ENCODE results near the gene SPACA7.
A peak's percentile ranks its signal among the peaks of the same experiment; 100 is the strongest.
"Not testable (repeated sequence)": the region's sequence is repeated elsewhere in the genome, so short reads cannot be mapped to it uniquely, and the experiment has no call there.

The SPACA7 gene

DNA sequence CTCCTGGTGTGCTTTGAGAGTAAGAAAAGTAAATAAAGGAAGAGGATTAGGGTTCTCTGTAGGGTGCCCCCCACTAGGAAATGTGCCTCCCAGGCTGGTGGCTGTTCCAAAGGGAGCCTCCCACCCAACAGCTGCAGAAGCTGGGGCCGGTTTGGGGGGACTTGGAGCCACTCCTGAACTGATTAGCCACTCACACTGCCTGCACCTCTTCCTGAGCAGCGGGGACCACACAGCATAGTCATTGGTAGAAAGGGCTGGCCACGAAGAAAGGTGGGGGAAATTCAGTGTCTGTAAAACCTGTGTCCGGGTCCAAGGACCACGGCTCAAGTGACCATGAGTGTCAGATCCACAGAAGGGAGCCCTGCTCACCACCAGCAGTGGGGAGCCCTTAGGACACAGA, 55.6 kb downstream of the SPACA7 start:
- DNase-seq = no peak

DNA sequence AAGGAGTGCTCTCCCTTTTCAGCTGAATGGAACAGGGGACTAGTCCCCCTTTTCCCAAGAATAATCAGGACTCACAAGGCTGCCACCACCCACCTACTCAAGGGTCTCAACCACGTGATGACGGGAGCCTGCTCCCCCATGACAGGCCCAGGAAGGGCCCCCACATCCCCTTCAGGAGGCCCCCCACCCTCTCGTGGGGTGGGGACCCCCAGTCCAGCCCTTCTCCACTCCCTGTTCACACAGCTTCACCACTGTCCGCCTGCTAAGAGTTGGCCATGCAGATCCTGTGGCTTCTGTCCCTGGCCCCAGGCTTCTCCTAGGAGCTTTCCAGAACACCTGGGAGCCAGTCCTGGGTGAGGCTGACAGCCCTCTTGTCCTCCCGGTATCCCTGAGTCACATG, 56.6 kb downstream of the SPACA7 start:
- DNase-seq = not testable (repeated sequence)

DNA sequence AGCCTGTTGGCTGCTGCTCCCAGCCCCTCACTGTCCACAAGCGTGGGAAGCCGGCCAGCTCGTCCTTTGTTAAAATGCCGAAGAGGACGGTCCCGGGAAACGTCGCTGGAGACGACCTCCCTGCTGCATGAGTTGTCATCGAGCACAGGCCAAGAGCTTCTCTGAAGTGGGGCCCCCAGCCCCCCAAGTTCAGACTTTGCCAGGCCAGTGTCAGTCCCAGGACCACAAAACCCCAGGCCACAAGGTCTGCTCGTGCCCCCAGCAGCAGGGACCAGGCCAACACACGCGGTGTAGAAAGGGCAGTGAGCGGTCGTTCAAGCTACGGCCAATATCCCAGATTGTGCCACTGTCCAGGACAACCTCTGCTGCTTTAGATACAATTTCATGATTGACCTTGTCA, 57.4 kb downstream of the SPACA7 start:
- DNase-seq = not testable (repeated sequence)

DNA sequence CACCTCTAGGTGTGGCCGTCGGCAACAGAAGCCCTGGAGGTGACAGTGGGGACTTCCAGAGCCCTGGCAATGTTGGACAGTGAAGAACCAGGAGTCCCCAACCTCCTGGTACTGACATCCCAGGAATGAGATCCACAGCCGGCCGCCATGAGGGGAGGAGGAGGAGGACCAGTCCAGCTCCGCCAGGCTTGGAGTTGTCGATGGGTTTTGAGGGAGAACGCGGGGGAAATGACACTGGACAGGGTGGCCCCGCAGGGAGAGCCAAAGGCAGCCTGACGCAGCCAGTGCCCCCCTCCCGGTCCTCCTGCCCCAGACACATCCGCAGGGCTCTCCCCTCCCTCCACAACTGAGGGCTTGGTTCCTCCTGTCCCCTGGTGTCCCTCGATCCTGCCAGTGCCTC, 57.9 kb downstream of the SPACA7 start:
- no peak for DNase-seq

DNA sequence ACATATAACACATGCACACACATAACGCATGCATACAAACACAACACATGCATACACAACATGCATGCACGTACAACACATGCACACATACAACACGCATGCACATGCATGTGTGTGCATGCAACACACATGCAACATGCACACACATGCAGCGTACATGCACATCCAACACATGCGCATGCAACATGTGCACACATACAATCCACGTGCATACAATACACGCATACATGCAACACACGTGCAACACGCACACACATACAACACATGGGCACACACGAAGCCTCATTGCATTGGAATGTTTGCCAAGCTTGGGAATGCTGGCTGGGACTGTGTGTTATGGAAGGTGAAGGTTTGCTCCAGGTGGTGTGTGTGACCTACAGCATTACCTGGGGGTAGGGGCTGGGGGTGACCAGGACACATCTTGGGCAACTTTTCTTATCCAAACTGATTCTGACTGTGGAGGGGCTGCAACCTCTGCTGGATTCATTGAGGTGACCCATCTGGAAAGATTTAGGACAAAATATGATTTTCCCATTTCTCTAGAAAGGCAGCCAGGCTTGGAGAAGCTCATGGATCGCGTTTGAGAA, 58.9 kb downstream of the SPACA7 start:
- no peak for DNase-seq

DNA sequence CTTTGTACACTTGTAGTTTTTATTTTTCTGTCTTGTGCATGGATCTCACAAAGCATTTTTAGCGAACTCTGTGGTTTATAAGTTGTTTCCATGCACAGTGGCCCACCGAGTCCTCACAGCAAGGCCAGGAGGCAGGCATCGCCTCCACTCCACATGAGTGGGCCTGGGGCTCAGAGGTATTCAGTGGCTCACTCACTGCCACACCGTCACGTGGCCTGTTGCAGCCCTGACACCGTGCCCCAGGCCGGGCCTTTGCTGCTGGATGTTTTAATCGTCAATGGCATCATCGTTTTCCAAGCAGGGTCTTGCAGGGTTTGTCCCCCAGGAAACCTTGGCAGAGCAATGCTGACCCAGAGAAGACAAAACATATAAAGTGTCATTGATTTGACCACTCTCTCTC, 59.8 kb downstream of the SPACA7 start:
- DNase-seq = no peak

DNA sequence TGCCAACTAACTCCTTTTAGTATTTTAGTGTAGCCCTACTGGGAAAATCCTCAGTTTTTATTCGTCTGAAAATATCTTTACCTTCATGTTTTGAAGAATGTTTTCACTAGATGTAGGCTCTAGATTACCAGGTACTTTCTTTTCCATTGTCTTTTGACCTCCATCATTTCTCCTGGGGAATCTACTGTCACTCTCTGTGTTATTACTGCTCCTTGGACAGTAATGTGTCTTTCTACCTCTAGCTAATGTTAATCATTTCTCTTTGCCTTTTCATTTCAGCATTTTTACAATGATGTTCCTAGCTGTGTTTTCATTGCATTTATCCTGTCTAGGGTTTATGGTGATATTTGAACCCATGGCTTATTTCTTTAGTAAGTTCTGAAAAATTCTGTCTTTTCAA, 61.9 kb downstream of the SPACA7 start:
- DNase-seq = no peak

DNA sequence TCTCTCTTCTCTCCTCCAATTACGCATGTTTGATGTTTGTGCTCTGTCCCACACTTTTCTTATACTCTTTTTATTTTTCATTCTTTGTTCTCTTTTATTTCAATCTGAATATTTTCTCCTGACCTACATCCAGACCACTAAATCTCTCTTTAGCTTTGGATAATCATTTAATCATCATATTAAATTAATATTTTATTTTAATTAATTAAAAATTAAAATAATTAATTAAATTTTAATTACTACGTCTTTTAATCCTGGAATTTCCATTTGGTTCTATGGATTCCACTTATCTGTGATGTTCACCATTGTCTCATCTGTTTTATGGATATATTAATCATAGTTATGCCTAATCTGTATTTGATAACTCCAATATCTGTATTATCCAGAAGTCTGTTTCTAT, 62.4 kb downstream of the SPACA7 start:
- no peak for DNase-seq

DNA sequence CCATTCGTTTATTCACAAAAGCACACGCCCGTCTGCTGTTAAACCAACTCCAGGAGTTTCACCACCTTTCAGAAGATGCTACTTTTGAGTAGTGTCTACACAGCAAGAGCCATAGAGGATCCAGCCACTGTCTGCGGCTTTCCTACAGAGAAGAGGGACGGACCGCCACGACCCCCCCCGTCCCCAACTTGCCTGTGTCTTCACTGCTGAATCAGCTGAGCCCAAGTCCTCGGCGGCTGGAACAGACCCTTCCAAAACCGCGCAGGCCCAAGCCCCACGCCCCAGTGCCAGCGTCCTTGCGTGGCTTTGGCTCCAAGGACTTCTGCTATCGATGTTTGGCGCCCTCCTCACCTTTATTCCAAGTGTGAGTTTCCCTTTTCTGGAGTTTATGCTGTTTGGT, 65.1 kb downstream of the SPACA7 start:
- DNase-seq = no peak

DNA sequence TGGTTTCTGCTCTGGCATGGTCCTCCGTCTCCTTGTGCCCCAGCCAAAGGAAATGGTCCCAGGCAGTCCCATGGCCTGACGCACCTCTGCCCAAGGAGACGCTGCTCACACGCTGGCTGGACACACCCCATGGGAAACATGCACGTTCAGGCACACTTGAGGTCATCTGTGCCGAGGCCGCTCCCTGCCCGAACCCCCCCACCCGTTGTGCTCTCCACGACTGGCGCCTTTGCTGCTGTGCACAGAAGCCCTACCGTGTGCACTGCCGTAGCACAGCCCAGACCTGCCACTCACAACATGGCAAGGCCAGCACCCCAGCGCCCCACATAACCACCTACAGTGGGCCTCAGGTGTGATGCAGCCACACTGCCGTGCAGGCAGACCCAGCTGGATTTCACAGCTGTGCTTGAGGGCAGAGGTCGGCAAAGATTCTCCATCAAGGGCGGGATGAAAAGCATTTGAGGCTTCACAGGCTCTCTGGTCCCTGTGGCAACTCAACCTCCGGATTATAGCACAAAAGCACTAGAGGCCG, 65.7 kb downstream of the SPACA7 start:
- no peak for DNase-seq

DNA sequence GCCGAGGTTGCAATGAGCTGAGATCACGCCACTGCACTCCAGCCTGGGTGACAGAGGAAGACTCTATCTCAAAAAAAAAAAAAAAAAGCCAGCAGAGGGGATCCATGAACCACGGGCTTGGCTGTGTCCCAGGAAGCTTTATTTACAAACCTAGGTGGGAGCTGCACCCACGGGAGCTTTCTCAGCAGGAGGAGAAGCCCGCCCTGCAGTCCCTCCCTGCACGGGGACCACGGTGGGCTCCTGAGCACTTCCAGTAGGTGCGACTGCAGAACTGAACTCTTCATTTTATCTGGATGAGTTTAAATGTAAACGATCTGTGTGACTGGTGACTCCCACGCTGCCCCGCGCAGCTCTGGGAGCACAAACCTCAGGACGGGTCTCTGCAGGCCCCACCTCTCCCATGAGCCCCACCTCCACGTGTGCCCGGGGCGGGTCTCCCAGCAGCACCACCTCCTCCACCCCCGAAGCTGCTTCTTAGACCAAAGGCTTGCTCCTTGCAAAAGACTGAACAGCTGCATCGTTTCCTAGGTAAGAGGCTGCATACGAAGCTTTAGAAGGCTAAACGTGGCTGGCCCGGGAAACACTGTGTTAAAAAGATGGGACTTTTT, 66.4 kb downstream of the SPACA7 start:
- no peak for DNase-seq

DNA sequence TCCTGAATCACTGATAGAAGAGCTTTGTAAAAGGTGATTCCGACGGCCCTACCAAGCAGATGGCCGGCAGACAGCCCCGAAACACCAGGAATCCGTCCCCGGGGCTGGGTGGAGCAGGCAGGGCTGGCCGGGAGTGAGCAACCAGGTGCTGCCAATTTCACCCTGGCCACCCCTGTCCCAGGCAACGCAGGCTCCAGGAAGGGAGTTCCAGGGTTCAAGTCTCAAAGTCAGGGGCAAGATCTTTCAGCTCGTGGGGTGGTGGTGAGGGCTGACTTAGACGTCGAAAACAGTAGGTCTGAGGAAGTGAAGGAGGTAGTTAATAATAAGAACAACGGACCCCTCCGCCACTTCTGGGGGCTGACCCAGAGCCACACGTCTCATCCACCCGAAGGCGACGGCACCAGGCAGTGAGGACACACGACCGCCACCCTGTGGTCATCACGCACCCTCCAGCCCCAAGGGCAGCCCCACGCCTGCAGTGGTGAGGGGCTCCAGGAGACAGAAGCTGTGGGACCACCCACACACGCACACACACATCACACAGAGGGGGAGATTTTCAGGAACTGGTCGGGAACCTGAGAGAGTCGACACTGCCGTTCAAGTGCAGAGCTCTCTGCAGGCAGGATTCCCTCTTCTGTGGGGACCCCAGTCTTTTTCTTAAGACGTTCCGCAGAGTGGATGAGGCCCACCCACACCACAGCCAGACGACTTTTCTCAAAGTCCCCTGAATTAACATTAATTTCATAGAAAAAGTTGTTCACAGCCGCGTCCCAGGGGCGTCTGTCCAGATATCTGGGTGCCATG, 67.2 kb downstream of the SPACA7 start:
- no peak for DNase-seq

DNA sequence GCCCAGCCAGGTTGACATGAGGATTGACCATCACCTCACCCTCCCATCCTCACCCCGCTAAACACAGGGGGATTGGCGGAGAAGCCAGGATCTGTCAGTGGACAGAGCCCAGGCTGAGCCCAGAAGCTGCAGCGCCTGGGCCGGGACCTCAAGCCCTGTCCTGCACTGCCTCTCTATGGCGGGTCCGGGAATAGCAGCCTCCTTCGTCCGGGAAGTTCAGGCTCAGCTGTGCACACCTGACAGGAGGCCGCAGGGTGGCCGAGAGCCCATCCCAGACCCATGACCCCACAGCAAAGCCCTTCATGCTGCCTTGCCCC, 67.8 kb downstream of the SPACA7 start:
- peak; percentile 27 for DNase-seq

DNA sequence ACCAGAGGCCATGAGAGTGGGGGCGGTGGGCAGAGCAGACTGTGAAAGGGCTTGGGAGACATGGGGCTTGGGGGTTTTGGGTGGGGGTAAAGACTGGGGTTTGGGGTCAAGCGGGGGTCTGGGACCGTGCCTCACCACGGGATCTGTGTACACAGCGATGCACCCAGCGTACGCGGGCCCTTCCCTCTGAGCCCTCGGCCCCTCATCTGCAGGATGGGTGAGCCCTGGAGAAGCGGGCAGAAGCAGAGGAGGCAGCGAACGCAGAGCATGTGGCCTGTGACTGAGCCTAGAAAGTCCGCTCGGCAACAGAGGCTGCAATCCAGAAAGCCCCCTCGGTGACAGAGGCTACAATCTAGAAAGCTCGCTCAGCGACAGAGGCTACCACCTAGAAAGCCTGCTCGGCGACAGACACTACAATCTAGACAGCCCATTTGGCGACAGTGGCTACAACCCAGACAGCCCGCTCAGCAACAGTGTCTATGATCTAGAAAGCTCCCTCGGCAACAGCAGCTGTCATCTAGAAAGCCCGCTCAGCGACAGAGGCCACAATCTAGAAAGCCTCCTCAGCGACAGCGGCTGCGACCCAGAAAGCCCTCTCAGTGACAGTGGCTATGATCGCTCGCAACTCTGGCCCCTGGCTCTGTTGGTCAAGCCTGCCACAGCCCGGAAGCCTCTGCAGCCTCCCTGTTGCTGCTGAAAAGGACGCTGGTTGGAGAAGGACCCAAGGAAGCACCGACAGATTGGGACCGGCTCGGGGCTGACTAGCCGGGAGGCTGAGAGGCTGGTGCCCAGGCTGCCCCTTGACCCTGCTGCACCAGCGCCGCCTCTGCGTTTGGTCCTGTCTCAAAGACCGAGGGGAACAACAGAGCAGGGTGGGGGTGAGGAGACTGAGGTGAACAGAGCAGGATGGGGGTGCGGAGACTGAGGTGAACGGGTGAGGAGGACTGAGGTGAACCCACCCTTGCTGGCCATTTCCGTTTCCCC, 68.6 kb downstream of the SPACA7 start:
- no peak for DNase-seq

DNA sequence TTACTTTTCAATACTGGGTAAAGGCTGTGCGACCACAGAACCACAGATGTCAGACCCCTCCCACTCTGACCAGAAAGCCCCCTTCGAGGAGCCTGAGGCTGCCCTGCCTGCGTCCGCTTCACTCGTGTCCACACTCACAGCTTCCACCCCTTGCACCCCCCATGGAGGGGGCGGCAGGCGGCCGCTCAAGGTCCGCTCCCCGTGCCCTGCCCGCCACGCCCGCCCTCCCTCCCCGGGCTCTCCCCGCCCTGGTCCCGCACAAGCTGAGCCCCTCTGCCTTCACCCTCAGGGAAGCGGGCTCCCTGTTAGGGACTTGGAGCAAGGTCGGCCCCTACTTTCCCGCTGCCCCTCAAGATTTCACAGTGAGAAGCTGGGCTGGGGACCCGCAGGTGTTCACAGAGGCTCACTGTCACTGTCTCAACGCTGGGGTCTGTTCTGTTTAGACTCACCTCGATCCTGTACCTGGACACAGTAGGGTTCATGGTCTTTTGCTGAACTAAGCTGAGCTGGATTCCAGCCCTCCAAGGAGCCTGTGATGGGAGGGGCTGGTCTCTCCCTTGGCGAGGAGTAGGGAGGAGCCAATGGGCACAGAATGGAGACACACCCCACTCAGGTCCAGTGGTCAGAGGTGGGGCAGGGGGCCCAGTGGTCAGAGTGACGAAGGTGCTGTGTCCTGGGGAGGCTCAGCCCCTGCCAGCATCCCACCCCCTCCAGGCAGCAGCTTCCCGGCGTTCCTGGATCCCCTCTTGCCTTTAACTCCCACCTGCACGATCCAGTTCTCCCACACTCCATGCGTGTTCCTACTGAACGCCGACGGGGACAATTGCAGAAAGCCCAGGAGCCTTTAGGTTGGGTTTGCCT, 69.5 kb downstream of the SPACA7 start:
- DNase-seq = no peak

DNA sequence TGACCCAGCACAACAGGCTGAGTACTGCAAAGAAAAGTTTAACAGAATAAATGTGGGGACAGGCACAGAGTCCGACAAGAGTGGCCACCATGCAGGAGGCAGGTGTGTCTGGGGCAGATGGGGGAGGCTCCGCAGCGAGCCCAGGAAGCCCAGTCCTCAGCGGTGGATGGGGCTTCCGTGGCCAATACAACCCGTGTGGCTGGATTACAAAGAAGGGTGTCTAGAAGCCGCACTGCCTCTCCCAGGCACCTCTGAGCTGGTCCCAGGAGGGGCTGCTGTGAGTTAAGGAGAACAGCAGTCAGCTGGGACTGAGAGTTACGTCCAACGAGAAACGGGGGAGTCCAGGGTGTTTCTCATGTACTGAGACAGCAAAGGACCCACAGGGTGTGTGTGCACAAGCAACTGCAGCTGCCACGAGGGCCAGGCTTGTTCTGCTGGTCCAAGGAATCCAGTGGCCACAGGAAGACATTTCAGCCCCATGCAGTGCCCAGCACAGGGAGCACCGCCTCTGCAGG, 70.2 kb downstream of the SPACA7 start:
- DNase-seq = no peak

DNA sequence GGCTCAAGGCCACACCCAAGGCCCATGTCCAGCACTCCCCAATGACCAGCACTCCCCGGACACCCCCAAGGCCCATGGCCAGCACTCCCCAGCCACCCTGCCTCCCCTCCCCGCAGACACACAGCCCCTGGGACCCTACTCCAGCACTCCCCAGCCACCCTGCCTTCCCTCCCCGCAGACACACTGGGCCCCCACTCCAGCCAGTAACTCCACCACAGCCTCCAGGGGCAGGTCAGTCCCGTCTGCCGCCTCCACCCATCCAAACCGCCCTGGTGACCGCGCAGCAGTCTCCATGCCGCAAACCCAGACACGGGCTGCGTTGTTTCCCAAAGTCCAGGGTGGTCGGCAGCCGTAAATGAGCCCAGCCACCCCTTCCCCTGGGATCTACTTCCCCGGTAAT, 70.7 kb downstream of the SPACA7 start:
- no peak for DNase-seq

DNA sequence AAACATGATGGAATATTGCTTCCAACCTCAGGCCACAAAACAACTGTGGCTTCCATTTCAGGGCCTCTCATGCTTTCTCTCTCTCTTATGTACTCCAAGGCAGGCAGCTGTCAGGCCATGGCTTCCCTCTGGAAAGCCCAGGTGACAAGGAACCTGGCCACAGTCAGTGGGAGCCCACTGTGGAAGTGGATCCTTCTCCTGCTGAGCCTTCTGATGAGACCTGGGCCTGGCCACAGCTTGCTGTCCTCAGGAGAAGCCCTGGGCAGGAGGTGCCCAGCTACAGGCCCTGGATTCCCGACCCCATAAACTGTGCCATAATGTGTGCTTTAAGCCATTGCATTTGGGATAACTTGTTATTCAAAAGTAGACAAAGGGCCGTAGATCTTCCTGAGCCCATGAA, 71.2 kb downstream of the SPACA7 start:
- DNase-seq = no peak

DNA sequence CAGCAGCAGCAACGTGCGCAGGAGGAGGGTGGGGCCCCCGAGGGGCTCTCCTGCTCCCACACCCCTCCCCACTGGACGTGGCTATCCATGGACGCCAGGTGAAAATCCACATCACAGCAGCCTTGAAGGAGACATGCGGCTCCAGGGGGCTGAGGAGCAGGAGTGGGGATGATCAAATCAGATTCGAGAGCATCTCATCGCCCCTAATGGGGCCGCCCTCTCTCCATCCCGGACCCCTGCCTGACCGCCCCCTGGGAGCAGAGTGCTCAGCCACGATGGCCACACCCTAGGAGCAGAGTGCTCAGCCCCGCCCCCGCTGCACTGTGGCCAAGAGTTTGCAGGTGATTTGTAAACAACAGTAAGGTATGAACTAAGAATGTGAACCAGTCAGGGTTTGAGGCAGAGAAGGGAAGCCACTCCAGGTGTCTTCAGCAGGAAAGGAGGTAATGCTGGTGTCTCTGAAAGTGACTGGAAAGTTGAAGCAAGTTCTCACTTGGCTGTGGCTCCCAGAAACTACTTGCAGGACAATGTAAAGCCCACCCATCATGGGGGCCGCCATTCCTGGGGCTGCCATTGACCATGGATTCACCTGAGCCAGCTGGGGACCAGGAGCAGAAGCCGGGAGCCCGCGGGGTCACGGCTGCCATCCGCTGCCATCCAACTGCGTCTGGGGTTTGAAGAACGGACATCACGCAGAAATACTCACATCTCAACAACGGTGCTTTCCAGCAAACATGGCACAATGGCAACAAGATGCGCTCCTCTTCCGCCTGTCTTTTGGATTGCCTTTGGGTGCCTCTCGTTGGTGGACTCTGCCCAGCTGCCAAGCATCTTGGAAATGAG, 71.8 kb downstream of the SPACA7 start:
- DNase-seq = no peak

DNA sequence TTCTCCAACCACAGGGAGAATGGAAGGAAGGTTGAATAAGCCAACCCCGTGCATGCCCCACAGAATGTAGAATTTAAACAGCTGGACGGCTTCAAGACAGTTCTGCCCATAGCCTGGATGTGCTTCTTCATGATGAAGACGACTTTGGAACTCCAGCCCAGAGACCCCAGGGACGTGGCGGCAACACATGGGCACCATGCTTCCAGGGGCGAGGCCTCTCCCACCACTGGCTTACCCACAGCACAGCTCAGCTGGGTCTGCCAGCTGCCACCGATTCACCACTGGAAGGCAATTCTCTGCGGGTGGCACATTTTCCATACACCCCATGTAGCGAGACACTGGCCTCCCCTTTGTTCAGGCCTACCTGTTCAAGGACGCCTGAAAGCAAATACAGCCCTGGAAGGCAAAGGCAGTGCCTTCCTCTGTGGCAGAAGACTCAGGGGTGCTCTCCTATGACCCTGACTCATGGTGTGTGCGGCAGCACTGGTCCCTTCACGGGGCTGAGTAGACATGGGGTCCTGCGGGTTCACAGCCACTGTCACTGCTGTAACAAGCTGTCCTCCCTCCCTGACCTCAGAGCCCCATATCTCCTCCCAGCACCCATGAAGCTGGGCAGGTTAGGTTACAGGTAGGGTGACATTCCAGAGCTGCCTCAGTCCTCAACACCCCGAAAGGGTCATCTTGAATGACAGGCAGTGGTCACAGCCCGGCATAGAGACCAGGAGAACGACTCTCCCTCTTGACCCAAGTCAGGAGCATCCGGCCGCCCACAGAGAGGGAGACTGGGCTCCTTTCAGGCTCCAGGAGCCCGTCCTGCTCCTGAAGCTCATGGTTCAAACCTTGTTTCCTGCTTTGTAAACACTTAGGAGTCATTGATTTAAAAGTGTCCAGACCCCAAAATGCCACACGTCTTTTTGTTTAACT, 72.7 kb downstream of the SPACA7 start:
- no peak for DNase-seq

Measured in inflammatory macrophage treated with lipopolysaccharide for 4 hours (primary cell).